H9 (cell line): ENCODE results near the gene CDH22. TPM values are rescaled to one million over a fixed set of nuclear protein-coding genes. Genes with fewer than 3 reads are reported as not detected.
A peak's percentile ranks its signal among the peaks of the same experiment; 100 is the strongest.

Experiments used
- DNase-seq: peaks from one replicate; pipeline ENCODE4 v3.0.0-alpha.2; 2017
- H2AFZ ChIP-seq: one replicate; pipeline ENCODE4 v1.6.1; 2013; ENCODE audit warnings: mild to moderate bottlenecking, low read length, control low read depth, moderate library complexity
- H2AK5ac ChIP-seq: 2 replicates; pipeline ENCODE4 v1.6.1; 2013; ENCODE audit warnings: low read length, control low read depth, mixed read lengths; ENCODE audit not compliant: insufficient read length
- H2BK120ac ChIP-seq: one replicate; pipeline ENCODE4 v1.6.1; 2013; ENCODE audit warnings: low read depth, mild to moderate bottlenecking, low read length, control low read depth, inconsistent platforms; ENCODE audit not compliant: poor library complexity, severe bottlenecking
- H2BK12ac ChIP-seq: 2 replicates; pipeline ENCODE4 v1.6.1; 2013; ENCODE audit warnings: low read length, control low read depth, mixed read lengths, low read depth; ENCODE audit not compliant: insufficient read length
- H2BK15ac ChIP-seq: 2 replicates; pipeline ENCODE4 v1.6.1; 2013; ENCODE audit warnings: low read depth, low read length, control low read depth
- H2BK20ac ChIP-seq: one replicate; pipeline ENCODE4 v1.6.1; 2013; ENCODE audit warnings: low read depth, mild to moderate bottlenecking, low read length, control low read depth, inconsistent platforms; ENCODE audit not compliant: poor library complexity, severe bottlenecking
- H2BK5ac ChIP-seq: 2 replicates; pipeline ENCODE4 v1.6.1; 2013; ENCODE audit warnings: low read length, control low read depth, mixed read lengths; ENCODE audit not compliant: insufficient read length
- H3K14ac ChIP-seq: 2 replicates; pipeline ENCODE4 v1.6.1; 2013; ENCODE audit warnings: low read length, control low read depth; ENCODE audit not compliant: insufficient read depth
- H3K18ac ChIP-seq: 2 replicates; pipeline ENCODE4 v1.6.1; 2013; ENCODE audit warnings: low read depth, mild to moderate bottlenecking, mixed read lengths, low read length, control low read depth; ENCODE audit not compliant: insufficient read length
- H3K23ac ChIP-seq: 2 replicates; pipeline ENCODE4 v1.6.1; 2013; ENCODE audit warnings: low read length, control low read depth, mixed read lengths, low read depth; ENCODE audit not compliant: insufficient read length
- H3K23me2 ChIP-seq: 2 replicates; pipeline ENCODE4 v1.6.1; 2013; ENCODE audit warnings: low read depth, mild to moderate bottlenecking, mixed read lengths, low read length, control low read depth; ENCODE audit not compliant: insufficient read length, poor library complexity, severe bottlenecking
- H3K27ac ChIP-seq: 2 replicates; pipeline ENCODE4 v1.5.1; 2013; ENCODE audit warnings: low read length, control low read depth, mixed read lengths, low read depth; ENCODE audit not compliant: insufficient read length
- H3K27me3 ChIP-seq: 2 replicates; pipeline ENCODE4 v1.6.1; 2013; ENCODE audit warnings: low read length, control low read depth, inconsistent platforms; ENCODE audit not compliant: insufficient read depth
- H3K4ac ChIP-seq: 2 replicates; pipeline ENCODE4 v1.6.1; 2013; ENCODE audit warnings: low read depth, mild to moderate bottlenecking, control low read depth, inconsistent platforms, low read length, moderate library complexity
- H3K4me1 ChIP-seq: 2 replicates; pipeline ENCODE4 v1.6.1; 2013; ENCODE audit warnings: low read length, control low read depth, inconsistent platforms; ENCODE audit not compliant: insufficient read depth
- H3K4me2 ChIP-seq: 2 replicates; pipeline ENCODE4 v1.6.1; 2013; ENCODE audit warnings: low read length, control low read depth, mixed read lengths; ENCODE audit not compliant: insufficient read length, insufficient read depth
- H3K56ac ChIP-seq: 2 replicates; pipeline ENCODE4 v1.6.1; 2013; ENCODE audit warnings: low read depth, mild to moderate bottlenecking, mixed read lengths, low read length, control low read depth; ENCODE audit not compliant: insufficient read length
- H3K79me1 ChIP-seq: 2 replicates; pipeline ENCODE4 v1.6.1; 2013; ENCODE audit warnings: low read depth, mild to moderate bottlenecking, moderate library complexity, low read length, control low read depth, inconsistent platforms; ENCODE audit not compliant: insufficient read depth, poor library complexity, severe bottlenecking
- H3K79me2 ChIP-seq: 2 replicates; pipeline ENCODE4 v1.6.1; 2013; ENCODE audit warnings: low read length, control low read depth, inconsistent platforms; ENCODE audit not compliant: insufficient read depth
- H3K9ac ChIP-seq: 2 replicates; pipeline ENCODE4 v1.6.1; 2013; ENCODE audit warnings: low read length, control low read depth, mixed read lengths; ENCODE audit not compliant: insufficient read length; ENCODE audit errors: extremely low read depth
- H3K9me3 ChIP-seq: one replicate; pipeline ENCODE4 v1.6.1; 2013; ENCODE audit warnings: low read depth, low read length, inconsistent platforms; ENCODE audit not compliant: control insufficient read depth
- H3T11ph ChIP-seq: one replicate; pipeline ENCODE4 v1.6.1; 2013; ENCODE audit warnings: mild to moderate bottlenecking, low read length, control low read depth, inconsistent platforms
- H4K20me1 ChIP-seq: one replicate; pipeline ENCODE4 v1.6.1; 2013; ENCODE audit not compliant: control insufficient read depth, insufficient read length, insufficient read depth
- H4K5ac ChIP-seq: 2 replicates; pipeline ENCODE4 v1.6.1; 2013; ENCODE audit warnings: low read depth, mild to moderate bottlenecking, mixed read lengths, low read length, control low read depth; ENCODE audit not compliant: insufficient read length
- H4K8ac ChIP-seq: replicated peaks from 2 replicates; pipeline ENCODE4 v1.6.1; 2013; ENCODE audit warnings: low read length, control low read depth, mixed read lengths, low read depth; ENCODE audit not compliant: insufficient read length
- H4K91ac ChIP-seq: 2 replicates; pipeline ENCODE4 v1.6.1; 2013; ENCODE audit warnings: low read depth, mild to moderate bottlenecking, moderate library complexity, mixed read lengths, low read length, control low read depth; ENCODE audit not compliant: insufficient read length
- H3K27ac Mint-ChIP-seq, 3 experiments: 2 replicates in 2 of 3; 3 replicates in 1 of 3; pipeline ENCODE4 v1.8.0; 2020 to 2021; ENCODE audit warnings: mixed read lengths in 3 of 3, mild to moderate bottlenecking in 1 of 3, moderate library complexity in 1 of 3
- H3K27me3 Mint-ChIP-seq: 2 replicates; pipeline ENCODE4 v1.8.0; 2021; ENCODE audit warnings: low read depth, mild to moderate bottlenecking, moderate library complexity, mixed read lengths
- H3K36me3 Mint-ChIP-seq, 3 experiments: 2 replicates in 2 of 3; 3 replicates in 1 of 3; pipeline ENCODE4 v1.8.0; 2020 to 2021; ENCODE audit warnings: low read depth in 3 of 3, mixed read lengths in 3 of 3; ENCODE audit not compliant: insufficient read depth in 1 of 3
- H3K4me1 Mint-ChIP-seq, 2 experiments: 2 replicates each; pipeline ENCODE4 v1.8.0; 2020; ENCODE audit warnings: mixed read lengths in 2 of 2
- H3K4me3 Mint-ChIP-seq, 2 experiments: 2 replicates in 1 of 2; 3 replicates in 1 of 2; pipeline ENCODE4 v1.8.0; 2020 to 2021; ENCODE audit warnings: mild to moderate bottlenecking in 2 of 2, mixed read lengths in 2 of 2, moderate library complexity in 1 of 2
- H3K9me3 Mint-ChIP-seq, 2 experiments: 2 replicates in 1 of 2; 3 replicates in 1 of 2; pipeline ENCODE4 v1.8.0; 2020; ENCODE audit warnings: mild to moderate bottlenecking in 2 of 2, mixed read lengths in 2 of 2, moderate library complexity in 1 of 2
- CTCF ChIP-seq: fragments of 200-600 bp; sonication (generic); conservative IDR thresholded peaks from 3 replicates; pipeline ENCODE4 v1.8.0; 2021; ENCODE audit warnings: antibody characterized with exemption, mild to moderate bottlenecking
- WGBS: extraction: QIAGEN DNeasy Blood & Tissue Kit; methylation state at CpG from one replicate; pipeline ENCODE4 v1.1.7; 2013; ENCODE audit warnings: missing lambda C conversion rate, low lambda C conversion rate, mixed read lengths; ENCODE audit not compliant: insufficient read length; ENCODE audit errors: extremely low coverage; 5-methylcytosine and 5-hydroxymethylcytosine counted together
- total RNA-seq: library from RNA; stranded (reverse); gene quantifications from 2 replicates; pipeline ENCODE4 v1.2.1, GENCODE V29; 2021

Gene CDH22
- total RNA-seq, 1 experiment from 2014 or later: not detected

DNA sequence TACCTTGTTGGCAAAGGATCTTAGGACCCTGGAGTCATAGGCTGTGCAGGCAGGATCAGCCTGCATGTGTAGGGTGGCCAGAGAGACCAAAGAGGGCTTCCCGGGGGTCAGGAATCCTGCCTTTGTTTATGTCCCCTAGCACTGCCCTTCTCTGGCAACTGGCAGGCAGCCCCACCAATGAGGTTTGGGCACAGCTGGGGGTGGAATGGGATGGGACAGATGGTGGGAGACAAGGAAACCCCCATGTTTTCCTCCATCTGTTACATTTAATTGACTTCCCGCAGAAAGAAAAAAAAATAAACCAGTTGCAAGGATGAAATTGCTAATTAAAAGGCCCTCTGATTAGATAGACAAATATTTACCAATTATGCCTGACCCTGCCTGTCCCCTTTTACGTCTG is 162.6 kb downstream of the CDH22 start:
- Histone ChIP-seq H4K5ac (no peak overlapping the region), H2BK120ac (no peak overlapping the region), H2AFZ (no peak overlapping the region), H3K27ac (no peak overlapping the region), H3K23ac (no peak overlapping the region), H3K9ac (no peak overlapping the region), H3K79me1 (no peaks in the 10 kb centered on the region), H2BK12ac (no peak overlapping the region), H3T11ph (no peak overlapping the region), H3K56ac (no peak overlapping the region), H3K4me2 (no peak overlapping the region), H3K4ac (no peak overlapping the region), H2BK20ac (no peak overlapping the region), H3K14ac (no peak overlapping the region), H3K23me2 (no peaks in the 10 kb centered on the region), H2AK5ac (no peak overlapping the region), H2BK5ac (no peak overlapping the region), H3K18ac (no peak overlapping the region), H3K27me3 (no peaks in the 10 kb centered on the region), H3K9me3 (no peaks in the 10 kb centered on the region), H4K8ac (no peak overlapping the region), H2BK15ac (no peak overlapping the region), H4K91ac (no peak overlapping the region), H3K79me2 (no peaks in the 10 kb centered on the region), H3K4me1 (no peaks in the 10 kb centered on the region), H4K20me1 (peaks cover 2% of the 10 kb centered on the region)
- no peak overlapping the region for H3K4me3 Mint-ChIP-seq
- H3K4me1 Mint-ChIP-seq: peaks cover 7 to 30% of the 10 kb centered on the region in 2 experiments
- no CpG with 5 or more reads among the region's 3 CpGs for WGBS
- H3K36me3 Mint-ChIP-seq: no peaks in the 10 kb centered on the region
- DNase-seq: no peak
- H3K9me3 Mint-ChIP-seq: no peaks in the 10 kb centered on the region; a peak in 1 of 5 replicates
- H3K27ac Mint-ChIP-seq: peak overlapping the region in 1 of 3 experiments; percentile 58; a peak in 1 of 7 replicates
- H3K27me3 Mint-ChIP-seq: peaks cover 20% of the 10 kb centered on the region
- no peak for TF ChIP-seq CTCF
